ENCODE measurements around the gene RANBP10. TPM values are rescaled to one million over a fixed set of nuclear protein-coding genes. Genes with fewer than 3 reads are reported as not detected.

The RANBP10 gene
- total and polyA plus RNA-seq, 10 of the 15 experiments (the other 5 are each of a cell fraction or from before 2014, with no cell fraction given) = 1.2 to 20.4 (median 10.8) TPM

GRCh38 chr16:67676516-67676915 lies 129.8 kb downstream of the RANBP10 start (continued):
- TF ChIP-seq BCL3 (IDR thresholded peaks at IDR 0.05; ENCODE audit: borderline replicate concordance, insufficient read depth, low read depth, low read length, poor library complexity, severe bottlenecking) (no peak), ZNF592 (IDR thresholded peaks at IDR 0.05) (no peak), ZNF274 (IDR thresholded peaks at IDR 0.05; ENCODE audit: insufficient read depth, insufficient read length) (no peak), TCF7 (IDR thresholded peaks at IDR 0.05; ENCODE audit: borderline replicate concordance) (no peak), SMAD5 (IDR thresholded peaks at IDR 0.05; ENCODE audit: low read depth) (no peak)

DNA sequence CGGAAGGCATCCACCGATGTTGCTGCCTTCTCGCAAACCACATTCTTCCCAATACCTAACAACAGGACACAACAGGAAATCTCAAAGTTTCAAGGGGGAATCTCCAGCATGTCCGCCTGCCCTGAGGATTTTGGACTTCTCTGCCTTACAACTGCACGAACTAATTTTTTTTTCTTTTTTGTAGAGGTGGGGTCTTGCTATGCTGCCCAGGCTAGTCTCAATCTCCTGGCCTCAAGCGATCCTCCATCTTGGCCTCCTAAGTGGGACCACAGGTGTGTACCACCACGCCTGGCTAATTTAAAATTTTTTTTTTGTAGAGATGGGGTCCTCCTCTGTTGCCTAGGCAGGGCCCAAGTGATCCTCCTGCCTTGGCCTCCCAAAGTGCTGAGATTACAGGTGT lies 130.4 kb downstream of the RANBP10 start:
- ChIA-PET CTCF (no interaction called here), POLR2A (no interaction called here), SMC1A (ENCODE audit: uncharacterized antibody, unreplicated experiment) (no interaction called here), RAD21 (ENCODE audit: unreplicated experiment) (no interaction called here)
- H2AFZ ChIP-seq (ENCODE audit: control insufficient read depth, low read depth, low read length) = no peak overlapping the region
- intact Hi-C loops (cut with micrococcal nuclease; ENCODE audit: unreplicated experiment) (no loop called here), in situ Hi-C loops (cut with MboI) (loop anchor here (5.0 kb wide), 1 partner anchor 251 kb away; no protein-coding TSS in a partner anchor)
- H3K79me2 ChIP-seq (ENCODE audit: control insufficient read depth, insufficient read depth, low read length) = no peaks in the 10 kb centered on the region
- TF ChIP-seq, protein P1, sequence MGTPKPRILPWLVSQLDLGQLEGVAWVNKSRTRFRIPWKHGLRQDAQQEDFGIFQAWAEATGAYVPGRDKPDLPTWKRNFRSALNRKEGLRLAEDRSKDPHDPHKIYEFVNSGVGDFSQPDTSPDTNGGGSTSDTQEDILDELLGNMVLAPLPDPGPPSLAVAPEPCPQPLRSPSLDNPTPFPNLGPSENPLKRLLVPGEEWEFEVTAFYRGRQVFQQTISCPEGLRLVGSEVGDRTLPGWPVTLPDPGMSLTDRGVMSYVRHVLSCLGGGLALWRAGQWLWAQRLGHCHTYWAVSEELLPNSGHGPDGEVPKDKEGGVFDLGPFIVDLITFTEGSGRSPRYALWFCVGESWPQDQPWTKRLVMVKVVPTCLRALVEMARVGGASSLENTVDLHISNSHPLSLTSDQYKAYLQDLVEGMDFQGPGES (IDR thresholded peaks at IDR 0.05) = no peak
- TF ChIP-seq RBBP5 (conservative IDR thresholded peaks at IDR 0.05) (no peak), BACH1 (IDR thresholded peaks at IDR 0.05; ENCODE audit: borderline replicate concordance) (no peak)
- no peaks in the 10 kb centered on the region for H3K27me3 ChIP-seq (replicated peaks in 1 of 2; ENCODE audit: control insufficient read depth in 2 of 2, insufficient read depth in 2 of 2, low read length in 1 of 2)
- H3K36me3 ChIP-seq (ENCODE audit: control insufficient read depth in 2 of 2, insufficient read depth in 2 of 2, low read length in 1 of 2) = 0 out of 4 replicates have a peak, but pooled peaks cover 0 to 1% of the 10 kb centered on the region in 2 experiments
- H3K4me2 ChIP-seq (ENCODE audit: control insufficient read depth, insufficient read depth) = no peak overlapping the region
- no peak overlapping the region for H3K27ac ChIP-seq (ENCODE audit: control insufficient read depth, insufficient read depth)
- BruUV-seq (replicated peaks) = no TSS peak
- peaks cover 5% of the 10 kb centered on the region for H3K4me1 ChIP-seq (ENCODE audit: control insufficient read depth, insufficient read depth, low read length)
- ATAC-seq = no peak
- H4K20me1 ChIP-seq (ENCODE audit: control insufficient read depth, insufficient read depth) = no peaks in the 10 kb centered on the region
- no peak overlapping the region for H3K4me3 ChIP-seq
- H3K9ac ChIP-seq (ENCODE audit: control insufficient read depth, insufficient read depth, low read length) = no peak overlapping the region
- FAIRE-seq = no peak
- 99% methylated on average over 7 of the region's 7 CpGs for WGBS (ENCODE audit: insufficient coverage, insufficient replicate concordance, low lambda C conversion rate, missing lambda C conversion rate)
- H3K9me3 ChIP-seq (replicated peaks; ENCODE audit: control insufficient read depth, insufficient read depth, low read length) = no peaks in the 10 kb centered on the region
- DNase-seq (ENCODE audit: low read depth, low spot score) = no peak
